Panc1 (cell line): ENCODE results near the gene CREBZF. TPM values are rescaled to one million over a fixed set of nuclear protein-coding genes. Genes with fewer than 3 reads are reported as not detected.

Source experiments
- ATAC-seq: fragments of 200-7000 bp; cut with Tn5 transposase; 2 replicates; pipeline ENCODE4 v1.9.1; 2020; ENCODE audit warnings: mild to moderate bottlenecking, moderate library complexity
- BruUV-seq: library from RNA; stranded (reverse); fragments of 400-500 nt; replicated peaks from 2 replicates; lab custom pipeline; 2021; lab: Mats Ljungman, UMichigan
- CTCF ChIA-PET: fragments of 300-600 bp; sonication (Branson Sonifier 250); formaldehyde crosslinking; loops from one replicate; lab custom pipeline; 2022; ENCODE audit warnings: antibody characterized with exemption; lab: Charles Lee
- POLR2A ChIA-PET: fragments of 300-600 bp; sonication (Branson Sonifier 250); formaldehyde crosslinking; loops from one replicate; lab custom pipeline; 2022; ENCODE audit warnings: antibody characterized with exemption; lab: Charles Lee
- DNase-seq: peaks from one replicate; pipeline ENCODE4 v3.0.0-alpha.2; 2010; ENCODE audit warnings: low read depth, low spot score
- H3K27ac ChIP-seq: 2 replicates; pipeline ENCODE4 v1.5.1; 2011; ENCODE audit warnings: mild to moderate bottlenecking, low read length, inconsistent platforms
- H3K27me3 ChIP-seq: fragments of 200-500 bp; sonication (Bioruptor generic); 2 replicates; pipeline ENCODE4 v1.6.0; 2014; ENCODE audit warnings: low read length, inconsistent platforms; ENCODE audit not compliant: control insufficient read depth, insufficient read depth
- H3K36me3 ChIP-seq: fragments of 200-500 bp; sonication (Bioruptor generic); 2 replicates; pipeline ENCODE4 v1.5.1; 2014; ENCODE audit warnings: inconsistent platforms, mild to moderate bottlenecking, low read length, moderate library complexity; ENCODE audit not compliant: control insufficient read depth, insufficient read depth
- H3K4me1 ChIP-seq: 2 replicates; pipeline ENCODE4 v1.5.1; 2011; ENCODE audit warnings: inconsistent platforms, mild to moderate bottlenecking, low read length, moderate library complexity; ENCODE audit not compliant: control insufficient read depth, insufficient read depth
- H3K4me3 ChIP-seq, 2 experiments: 2 replicates each; pipeline ENCODE4 v1.5.1; 2011 to 2012; ENCODE audit warnings: low read depth in 2 of 2, low read length in 2 of 2, mild to moderate bottlenecking in 2 of 2, inconsistent platforms in 1 of 2, moderate library complexity in 1 of 2
- H3K9me3 ChIP-seq: fragments of 200-500 bp; sonication (Bioruptor generic); 2 replicates; pipeline ENCODE4 v1.5.1; 2014; ENCODE audit warnings: low read depth, mild to moderate bottlenecking, inconsistent platforms, low read length, moderate library complexity; ENCODE audit not compliant: control insufficient read depth, insufficient read depth
- CTCF ChIP-seq: fragments of 450-650 bp; IDR thresholded peaks from 2 replicates; pipeline ENCODE4 v1.5.1; 2017; ENCODE audit warnings: mild to moderate bottlenecking
- POLR2AphosphoS5 ChIP-seq: IDR thresholded peaks from 2 replicates; pipeline ENCODE4 v1.6.1; 2012; ENCODE audit warnings: mild to moderate bottlenecking, low read depth, low read length, moderate library complexity
- REST ChIP-seq, 2 experiments: IDR thresholded peaks; 2 replicates each; pipeline ENCODE4 v1.6.1; 2011 to 2012; ENCODE audit warnings: low read depth in 2 of 2, control low read depth in 1 of 2, low read length in 1 of 2, mild to moderate bottlenecking in 1 of 2, moderate library complexity in 1 of 2; ENCODE audit not compliant: insufficient read depth in 1 of 2
- SIN3A ChIP-seq: IDR thresholded peaks from 2 replicates; pipeline ENCODE4 v1.6.1; 2012; ENCODE audit warnings: low read depth, mild to moderate bottlenecking, low read length, moderate library complexity, borderline replicate concordance; ENCODE audit not compliant: insufficient read depth
- TCF7L2 ChIP-seq: IDR thresholded peaks from 2 replicates; pipeline ENCODE4 v1.6.1; 2011; ENCODE audit warnings: mild to moderate bottlenecking, low read depth, low read length, inconsistent platforms
- in situ Hi-C: cut with HindIII; loops from 2 replicates; pipeline ENCODE4 v1.10.0; 2016; ENCODE audit warnings: low sequenced_read_pairs, low pct_unique_long_range_greater_than_20kb
- intact Hi-C: fragments of 100-400 bp; cut with micrococcal nuclease; formaldehyde crosslinking; loops from one replicate; pipeline ENCODE4 v1.10.0; 2022; ENCODE audit not compliant: unreplicated experiment
- total RNA-seq: library from RNA; stranded (reverse); gene quantifications from one replicate; pipeline ENCODE4 v1.2.1, GENCODE V29; 2021; ENCODE audit not compliant: unreplicated experiment

CREBZF gene
- total RNA-seq, 1 experiment from 2014 or later = 75.8 TPM

GRCh38 chr11:85705800-85706199 is 40.9 kb upstream of the CREBZF start:
- intact Hi-C loops = no loop called here
- ATAC-seq (0 out of 2 replicates have a peak, but pooled peaks have one; percentile 37), DNase-seq (no peak)
- Histone ChIP-seq H3K27ac (no peak overlapping the region), H3K4me1 (peaks cover 12% of the 10 kb centered on the region; the same call in 1 of the 2 replicates), H3K27me3 (no peaks in the 10 kb centered on the region), H3K9me3 (no peaks in the 10 kb centered on the region), H3K36me3 (peaks cover 6% of the 10 kb centered on the region; the same call in 1 of the 2 replicates), H3K4me3 (no peak overlapping the region)
- in situ Hi-C loops = no loop called here
- CTCF ChIA-PET = no interaction called here
- POLR2A ChIA-PET = interaction anchor here (0.5 kb wide), 1 partner anchor 156 kb away, joined by 8 read pairs; no protein-coding TSS in a partner anchor
- no peak for TF ChIP-seq SIN3A
- TF ChIP-seq CTCF = no peak
- no peak for TF ChIP-seq POLR2AphosphoS5
- TF ChIP-seq REST (IDR thresholded peaks at IDR 0.05; ENCODE audit: insufficient read depth in 1 of 2, low read depth in 2 of 2, low read length in 1 of 2) = no peak
- TF ChIP-seq TCF7L2 = no peak
- TSS peak; percentile 5 for BruUV-seq

GRCh38 chr11:85704967-85705366 is 40.0 kb upstream of the CREBZF start:
- no peak for ATAC-seq
- CTCF ChIA-PET = no interaction called here
- Histone ChIP-seq H3K9me3 (no peaks in the 10 kb centered on the region), H3K36me3 (peaks cover 10% of the 10 kb centered on the region; the same call in 1 of the 2 replicates), H3K4me3 (no peak overlapping the region), H3K4me1 (peaks cover 11% of the 10 kb centered on the region; the same call in 1 of the 2 replicates), H3K27ac (0 out of 2 replicates have a peak overlapping the region, but pooled peaks have one; percentile 6), H3K27me3 (no peaks in the 10 kb centered on the region)
- in situ Hi-C loops = no loop called here
- intact Hi-C loops = loop anchor here (5.0 kb wide), 1 partner anchor 117 kb away; no protein-coding TSS in a partner anchor
- no peak for DNase-seq
- POLR2A ChIA-PET = interaction anchor here (0.5 kb wide), 1 partner anchor 157 kb away, joined by 8 read pairs; no protein-coding TSS in a partner anchor
- BruUV-seq = no TSS peak
- TF ChIP-seq CTCF (no peak), POLR2AphosphoS5 (no peak), TCF7L2 (no peak), REST (IDR thresholded peaks at IDR 0.05; ENCODE audit: insufficient read depth in 1 of 2, low read depth in 2 of 2, low read length in 1 of 2) (no peak), SIN3A (no peak)
